GM12801 (cell line): ENCODE measurements around the gene PLXNB3.

ENCODE experiments used
- CTCF ChIP-seq: IDR thresholded peaks from one replicate; pipeline ENCODE4 v1.5.1; 2011; ENCODE audit warnings: control low read depth; ENCODE audit not compliant: insufficient read length; ENCODE audit errors: extremely low read depth

The PLXNB3 gene

GRCh38 chrX:153763989-153764755 is at the start of gene PLXNB3:
PLXNB3 (plus strand) TSS chrX:153764249; CDS start chrX:153765536, 1,287 bp downstream.
- TF ChIP-seq CTCF = no peak

- no peak for TF ChIP-seq CTCF
These were observed 49.8 kb upstream of the PLXNB3 start for GRCh38 chrX:153714256-153714655.

GRCh38 chrX:153717445-153717844 is 46.6 kb upstream of the PLXNB3 start:
- TF ChIP-seq CTCF = no peak

- TF ChIP-seq CTCF = no peak
These were observed 44.8 kb upstream of the PLXNB3 start for GRCh38 chrX:153719238-153719637.

GRCh38 chrX:153719701-153720100 is 44.3 kb upstream of the PLXNB3 start:
- no peak for TF ChIP-seq CTCF

GRCh38 chrX:153722704-153723350 is 41.2 kb upstream of the PLXNB3 start:
- no peak for TF ChIP-seq CTCF

GRCh38 chrX:153723351-153724251 is 40.4 kb upstream of the PLXNB3 start:
- TF ChIP-seq CTCF = no peak
